ENCODE results near the gene TMEM62. TPM values are rescaled to one million over a fixed set of nuclear protein-coding genes. Genes with fewer than 3 reads are reported as not detected.

The TMEM62 gene
- total and polyA plus RNA-seq, 2 of the 8 experiments (the other 6 are each of a cell fraction or from before 2014, with no cell fraction given) = 2.0 to 4.0 TPM

GRCh38 chr15:43127752-43128151 lies 5.6 kb upstream of the TMEM62 start:
- no peaks in the 10 kb centered on the region for H3K79me1 ChIP-seq (ENCODE audit: low read depth, low read length)
- no peak overlapping the region for H4K5ac ChIP-seq (ENCODE audit: insufficient read length, low read depth, low read length)
- H4K91ac ChIP-seq (replicated peaks; ENCODE audit: insufficient read length, low read length) = no peak overlapping the region
- no peak overlapping the region for H3K9ac ChIP-seq (replicated peaks in 1 of 4; ENCODE audit: extremely low read depth in 1 of 4, low read depth in 3 of 4, low read length in 3 of 4)
- no peak overlapping the region for H2BK120ac ChIP-seq (replicated peaks; ENCODE audit: low read depth, low read length)
- H2BK5ac ChIP-seq (ENCODE audit: low read depth, low read length) = no peak overlapping the region
- H3K4me1 ChIP-seq (replicated peaks in 1 of 4; ENCODE audit: control insufficient read depth in 3 of 4, insufficient read depth in 4 of 4, low read length in 3 of 4) = no peaks in the 10 kb centered on the region
- CTCF ChIA-PET (ENCODE audit: partially characterized antibody) = no interaction called here
- no peak for DNase-seq (ENCODE audit: low read depth in 1 of 2, low spot score in 2 of 2)
- peaks cover 0 to 7% of the 10 kb centered on the region in 2 experiments; a peak in 1 of 4 replicates for H3K9me3 ChIP-seq (ENCODE audit: insufficient read depth in 2 of 2, low read depth in 1 of 2, low read length in 1 of 2)
- no peaks in the 10 kb centered on the region for H3K36me3 ChIP-seq (ENCODE audit: control insufficient read depth in 2 of 4, insufficient read depth in 4 of 4, low read length in 3 of 4)
- no peak overlapping the region for H3K4me2 ChIP-seq (ENCODE audit: insufficient read depth in 1 of 2, low read depth in 2 of 2, low read length in 2 of 2)
- H2BK15ac ChIP-seq (ENCODE audit: low read length) = no peak overlapping the region
- no peak overlapping the region for H2BK12ac ChIP-seq (ENCODE audit: low read depth, low read length)
- H3K4me3 ChIP-seq (ENCODE audit: extremely low read depth in 1 of 4, insufficient read depth in 2 of 4, low read depth in 3 of 4, low read length in 4 of 4) = no peak overlapping the region
- H3K27ac ChIP-seq (ENCODE audit: low read depth, low read length) = no peak overlapping the region
- H3K23ac ChIP-seq (ENCODE audit: insufficient read length) = no peak overlapping the region
- H3K79me2 ChIP-seq (ENCODE audit: control insufficient read depth in 1 of 2, insufficient read depth in 2 of 2, low read length in 2 of 2) = no peaks in the 10 kb centered on the region
- H3K14ac ChIP-seq (ENCODE audit: insufficient read length) = no peak overlapping the region
- H3K27me3 ChIP-seq (replicated peaks in 1 of 4; ENCODE audit: control insufficient read depth in 3 of 4, extremely low read depth in 1 of 4, insufficient read depth in 3 of 4, low read length in 3 of 4) = peaks cover 0 to 3% (median 1%) of the 10 kb centered on the region in 4 experiments; a peak in 4 of 7 replicates
- no peak overlapping the region for H4K8ac ChIP-seq (ENCODE audit: extremely low read depth, insufficient read depth, low read length)
- H2AFZ ChIP-seq (ENCODE audit: low read length) = no peak overlapping the region
- WGBS, 2 experiments (ENCODE audit: extremely low coverage in 1 of 2, insufficient coverage in 1 of 2, insufficient read length in 1 of 2, insufficient replicate concordance in 2 of 2, low coverage in 1 of 2, low lambda C conversion rate in 2 of 2, missing lambda C conversion rate in 1 of 2) = 94% methylated on average over 2 of the region's 2 CpGs; no CpG with 5 or more reads in 1 of the 2 experiments
- H2BK20ac ChIP-seq (ENCODE audit: low read length) = no peak overlapping the region
- H4K20me1 ChIP-seq (replicated peaks in 1 of 2; ENCODE audit: control insufficient read depth in 1 of 2, insufficient read depth in 2 of 2, low read length in 2 of 2) = no peaks in the 10 kb centered on the region
- POLR2A ChIA-PET (ENCODE audit: partially characterized antibody) = no interaction called here
- no peak overlapping the region for H2AK5ac ChIP-seq (ENCODE audit: low read depth, low read length)
- no peak overlapping the region for H3K56ac ChIP-seq (replicated peaks; ENCODE audit: insufficient read length, low read depth, low read length)
- no peak overlapping the region for H3K18ac ChIP-seq (ENCODE audit: extremely low read depth, low read length)
- H3K4ac ChIP-seq (replicated peaks; ENCODE audit: insufficient read length, low read depth, low read length) = no peak overlapping the region
- no peak for FAIRE-seq
- peaks cover 6% of the 10 kb centered on the region for H3K23me2 ChIP-seq (ENCODE audit: low read depth, low read length)
